Calu3 (cell line): ENCODE data around the gene SPTB. TPM values are rescaled to one million over a fixed set of nuclear protein-coding genes. Genes with fewer than 3 reads are reported as not detected.

Source experiments
- BruUV-seq: library from RNA; stranded (reverse); fragments of 400-500 nt; replicated peaks from 2 replicates; lab custom pipeline; 2021; lab: Mats Ljungman, UMichigan
- CTCF ChIA-PET: fragments of 300-600 bp; sonication (Branson Sonifier 250); formaldehyde crosslinking; loops from one replicate; lab custom pipeline; 2022; ENCODE audit warnings: antibody characterized with exemption; lab: Charles Lee
- DNase-seq: peaks from one replicate; pipeline ENCODE4 v3.0.0; 2022
- H3K27ac Mint-ChIP-seq: one replicate; pipeline ENCODE4 v1.8.0; 2022; ENCODE audit warnings: mixed read lengths; ENCODE audit not compliant: unreplicated experiment
- H3K27me3 Mint-ChIP-seq: one replicate; pipeline ENCODE4 v1.8.0; 2022; ENCODE audit warnings: mixed read lengths; ENCODE audit not compliant: unreplicated experiment
- H3K36me3 Mint-ChIP-seq: one replicate; pipeline ENCODE4 v1.8.0; 2022; ENCODE audit warnings: mild to moderate bottlenecking, moderate library complexity, mixed read lengths; ENCODE audit not compliant: insufficient read depth, unreplicated experiment
- H3K4me1 Mint-ChIP-seq: one replicate; pipeline ENCODE4 v1.8.0; 2022; ENCODE audit warnings: mild to moderate bottlenecking, low read depth, mixed read lengths; ENCODE audit not compliant: unreplicated experiment
- H3K4me3 Mint-ChIP-seq: one replicate; pipeline ENCODE4 v1.8.0; 2022; ENCODE audit warnings: mild to moderate bottlenecking, low read depth, moderate library complexity, mixed read lengths; ENCODE audit not compliant: unreplicated experiment
- H3K9me3 Mint-ChIP-seq: one replicate; pipeline ENCODE4 v1.8.0; 2022; ENCODE audit warnings: low read depth, mixed read lengths; ENCODE audit not compliant: unreplicated experiment
- intact Hi-C: fragments of 100-400 bp; cut with micrococcal nuclease; formaldehyde crosslinking; loops from one replicate; pipeline ENCODE4 v1.10.0; 2022; ENCODE audit not compliant: unreplicated experiment
- total RNA-seq: library from RNA; stranded (reverse); gene quantifications from 2 replicates; pipeline ENCODE4 v1.2.3, GENCODE V29; 2022
- TF ChIP-seq, protein P1 (sequence below): fragments of 200-600 bp; IDR thresholded peaks from one replicate; pipeline ENCODE4 v1.8.0; 2022; ENCODE audit warnings: antibody characterized with exemption; ENCODE audit not compliant: unreplicated experiment

SPTB gene
- total RNA-seq, 1 experiment from 2014 or later, result not detected

DNA sequence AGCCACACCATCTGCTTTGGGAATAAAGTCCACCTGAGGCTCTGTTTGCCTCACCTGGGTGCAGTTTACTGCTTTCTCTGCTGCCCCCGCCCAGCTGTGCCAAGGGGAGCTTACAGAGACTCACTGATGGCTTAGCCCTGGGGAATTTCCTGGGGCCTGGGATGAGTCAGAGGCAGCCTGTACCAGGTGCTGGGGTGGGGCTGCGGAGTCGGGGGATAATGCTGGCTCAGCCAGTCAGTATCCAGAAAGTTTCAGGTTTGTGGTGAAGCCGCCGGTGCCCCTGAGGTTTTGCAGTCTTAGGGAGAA is 153.2 kb downstream of the SPTB start:
- H3K27ac Mint-ChIP-seq, result peak overlapping the region; percentile 69
- peak overlapping the region; percentile 19 for H3K4me3 Mint-ChIP-seq
- peaks cover 9% of the 10 kb centered on the region for H3K36me3 Mint-ChIP-seq
- peak; percentile 88 for DNase-seq
- no peaks in the 10 kb centered on the region for H3K9me3 Mint-ChIP-seq
- H3K27me3 Mint-ChIP-seq, result no peaks in the 10 kb centered on the region
- TF ChIP-seq, protein P1, sequence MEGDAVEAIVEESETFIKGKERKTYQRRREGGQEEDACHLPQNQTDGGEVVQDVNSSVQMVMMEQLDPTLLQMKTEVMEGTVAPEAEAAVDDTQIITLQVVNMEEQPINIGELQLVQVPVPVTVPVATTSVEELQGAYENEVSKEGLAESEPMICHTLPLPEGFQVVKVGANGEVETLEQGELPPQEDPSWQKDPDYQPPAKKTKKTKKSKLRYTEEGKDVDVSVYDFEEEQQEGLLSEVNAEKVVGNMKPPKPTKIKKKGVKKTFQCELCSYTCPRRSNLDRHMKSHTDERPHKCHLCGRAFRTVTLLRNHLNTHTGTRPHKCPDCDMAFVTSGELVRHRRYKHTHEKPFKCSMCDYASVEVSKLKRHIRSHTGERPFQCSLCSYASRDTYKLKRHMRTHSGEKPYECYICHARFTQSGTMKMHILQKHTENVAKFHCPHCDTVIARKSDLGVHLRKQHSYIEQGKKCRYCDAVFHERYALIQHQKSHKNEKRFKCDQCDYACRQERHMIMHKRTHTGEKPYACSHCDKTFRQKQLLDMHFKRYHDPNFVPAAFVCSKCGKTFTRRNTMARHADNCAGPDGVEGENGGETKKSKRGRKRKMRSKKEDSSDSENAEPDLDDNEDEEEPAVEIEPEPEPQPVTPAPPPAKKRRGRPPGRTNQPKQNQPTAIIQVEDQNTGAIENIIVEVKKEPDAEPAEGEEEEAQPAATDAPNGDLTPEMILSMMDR, result no peak
- intact Hi-C loops, result loop anchor here (5.0 kb wide), 1 partner anchor 36 kb away; no protein-coding TSS in a partner anchor
- no TSS peak for BruUV-seq
- peaks cover 37% of the 10 kb centered on the region for H3K4me1 Mint-ChIP-seq
- CTCF ChIA-PET, result interaction anchor here (0.6 to 1.3 kb wide), 8 partner anchors 10 to 574 kb away, joined by 3 to 5 read pairs (median 4); no protein-coding TSS in a partner anchor

DNA sequence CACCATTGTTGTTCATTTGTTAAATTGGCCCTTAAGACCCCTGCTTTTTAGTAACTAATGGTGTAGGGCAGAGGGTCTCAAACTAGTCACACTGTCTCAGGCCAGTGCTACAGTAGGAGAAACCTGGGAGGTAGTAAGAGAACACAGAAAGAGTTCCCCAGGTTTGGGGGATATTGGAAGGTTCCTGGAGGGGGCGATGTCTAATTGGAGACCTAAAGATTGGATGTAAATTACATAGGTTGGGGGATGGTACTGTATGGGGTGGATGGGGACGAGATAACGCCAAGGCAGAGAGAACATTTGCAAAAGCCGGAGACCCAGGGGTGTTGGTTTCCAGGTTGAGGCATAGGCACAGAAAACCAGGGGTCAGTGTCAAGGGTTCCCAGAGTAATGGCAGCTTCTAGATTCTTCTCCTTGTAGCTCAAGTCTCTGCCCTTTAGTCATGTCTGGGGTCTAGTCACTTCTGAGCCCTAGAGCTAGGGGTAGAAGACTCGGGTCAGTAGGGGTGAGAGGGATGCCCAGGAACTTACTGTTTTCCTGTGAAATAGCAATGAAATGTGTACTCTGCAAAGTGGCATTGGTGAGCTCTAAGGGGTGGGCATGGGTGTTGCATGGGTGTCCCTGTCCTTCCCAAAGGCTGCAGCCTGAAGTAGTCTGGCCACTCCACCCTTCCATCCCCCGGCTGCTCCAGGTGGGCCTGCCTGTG is 153.7 kb downstream of the SPTB start:
- peaks cover 9% of the 10 kb centered on the region for H3K36me3 Mint-ChIP-seq
- peak overlapping the region; percentile 19 for H3K4me3 Mint-ChIP-seq
- BruUV-seq, result no TSS peak
- DNase-seq, result no peak
- H3K4me1 Mint-ChIP-seq, result peaks cover 42% of the 10 kb centered on the region
- H3K27ac Mint-ChIP-seq, result peak overlapping the region; percentile 69
- H3K9me3 Mint-ChIP-seq, result no peaks in the 10 kb centered on the region
- TF ChIP-seq, protein P1, result no peak
- CTCF ChIA-PET, result interaction anchor here (0.6 to 1.3 kb wide), 8 partner anchors 9 to 575 kb away, joined by 3 to 5 read pairs (median 4); no protein-coding TSS in a partner anchor
- no peaks in the 10 kb centered on the region for H3K27me3 Mint-ChIP-seq
- intact Hi-C loops, result loop anchor here (5.0 kb wide), 1 partner anchor 36 kb away; no protein-coding TSS in a partner anchor

DNA sequence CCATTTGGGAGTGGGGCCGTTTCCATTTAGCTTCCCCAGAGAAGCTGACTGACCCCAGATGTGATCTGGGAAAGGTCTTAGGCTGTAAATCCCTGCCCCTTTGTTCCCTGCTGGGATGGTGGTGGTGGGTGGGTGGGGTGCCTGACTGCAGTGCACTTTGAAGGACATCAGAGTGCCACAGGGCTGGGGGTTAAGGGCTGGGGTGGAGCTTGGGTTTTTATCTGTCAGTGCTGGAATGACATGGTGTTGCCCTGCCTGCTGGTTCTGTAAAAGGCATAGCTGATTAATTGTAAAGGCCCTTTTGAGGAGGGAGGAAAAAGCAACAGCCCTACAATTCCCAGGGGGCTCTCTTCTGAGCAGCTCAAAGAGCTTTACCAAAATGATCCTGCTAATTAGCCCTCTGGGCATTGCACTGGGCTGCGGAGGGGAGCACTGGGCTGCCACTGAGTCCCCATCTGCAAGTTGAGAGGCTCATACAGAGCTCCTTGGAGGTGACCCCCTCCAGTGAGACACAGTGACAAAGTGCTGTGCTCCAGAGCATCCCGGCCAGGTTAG is 154.4 kb downstream of the SPTB start:
- Mint-ChIP-seq H3K36me3 (peaks cover 11% of the 10 kb centered on the region), H3K9me3 (no peaks in the 10 kb centered on the region), H3K27ac (peak overlapping the region; percentile 69), H3K4me1 (peaks cover 49% of the 10 kb centered on the region), H3K27me3 (no peaks in the 10 kb centered on the region), H3K4me3 (no peak overlapping the region)
- CTCF ChIA-PET, result interaction anchor here (0.9 to 1.3 kb wide), 5 partner anchors 9 to 37 kb away, joined by 3 to 4 read pairs (median 3); no protein-coding TSS in a partner anchor
- intact Hi-C loops, result loop anchor here (5.0 kb wide), 1 partner anchor 37 kb away; no protein-coding TSS in a partner anchor
- BruUV-seq, result no TSS peak
- TF ChIP-seq, protein P1, result no peak
- no peak for DNase-seq

DNA sequence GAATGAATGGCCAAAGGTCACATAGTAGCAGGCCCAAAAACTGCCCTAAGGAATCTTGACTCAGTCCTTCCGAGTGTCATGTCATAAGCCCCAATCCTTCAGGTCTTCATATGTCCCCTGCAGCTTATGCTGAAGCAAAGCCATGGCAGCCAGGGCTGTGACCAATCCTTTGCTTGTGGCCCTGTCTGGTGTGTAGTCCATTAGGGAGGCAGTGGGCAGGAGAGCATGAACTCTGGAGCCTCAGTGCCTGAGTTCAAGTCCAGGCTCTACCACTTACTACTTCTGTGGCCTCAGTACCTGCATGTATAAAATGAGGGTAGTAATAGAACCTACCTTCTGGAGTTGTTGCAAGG is 155.2 kb downstream of the SPTB start:
- no peak overlapping the region for H3K27ac Mint-ChIP-seq
- CTCF ChIA-PET, result interaction anchor here (0.9 to 1.3 kb wide), 2 partner anchors 8 to 26 kb away, joined by 3 read pairs; no protein-coding TSS in a partner anchor
- BruUV-seq, result no TSS peak
- no peak for DNase-seq
- TF ChIP-seq, protein P1, result no peak
- intact Hi-C loops, result no loop called here
- H3K36me3 Mint-ChIP-seq, result peaks cover 16% of the 10 kb centered on the region
- H3K9me3 Mint-ChIP-seq, result no peaks in the 10 kb centered on the region
- H3K27me3 Mint-ChIP-seq, result no peaks in the 10 kb centered on the region
- no peak overlapping the region for H3K4me3 Mint-ChIP-seq
- peaks cover 56% of the 10 kb centered on the region for H3K4me1 Mint-ChIP-seq
